ENCODE results near the gene CD8B2.
"Not testable (repeated sequence)": the region's sequence is repeated elsewhere in the genome, so short reads cannot be mapped to it uniquely, and the experiment has no call there.

Gene CD8B2

DNA sequence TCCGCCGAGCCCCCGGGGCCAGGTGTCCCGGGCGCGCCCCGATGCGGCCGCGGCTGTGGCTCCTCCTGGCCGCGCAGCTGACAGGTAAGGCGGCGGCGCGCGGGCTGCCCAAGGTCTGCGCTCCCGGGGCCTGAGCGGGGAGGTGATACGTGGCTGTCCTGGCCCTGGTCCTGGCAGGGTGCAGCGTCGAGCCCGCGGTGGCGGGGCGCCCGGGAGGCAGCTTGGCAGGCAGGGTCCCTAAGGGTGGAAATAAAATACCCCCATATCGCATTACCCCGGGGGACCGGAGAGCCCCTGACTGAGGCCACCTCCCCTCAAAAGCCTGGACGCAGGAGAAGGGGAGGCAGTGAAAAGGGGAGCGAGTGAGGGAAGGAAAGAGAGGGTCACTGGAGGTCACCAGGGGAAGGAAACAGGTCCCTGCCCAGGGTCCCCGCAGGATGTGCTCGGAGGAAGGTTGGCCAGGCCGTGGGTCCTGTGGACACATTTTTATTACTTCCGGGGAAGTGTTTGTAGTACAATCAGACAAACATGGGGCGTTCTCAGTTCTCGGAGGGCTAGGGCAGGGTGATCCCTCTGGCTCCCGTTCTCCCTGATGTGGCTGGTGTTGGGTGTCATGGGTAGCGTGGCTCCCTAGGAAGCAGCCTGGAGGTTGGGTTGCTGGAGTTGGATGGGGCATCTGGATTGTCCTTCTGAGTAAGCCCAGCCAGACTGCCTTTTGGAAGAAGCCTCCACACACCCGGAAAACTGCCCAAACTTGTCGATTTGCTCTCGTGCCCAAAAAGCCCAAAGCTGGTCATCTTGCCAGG is 425 bp downstream of the CD8B2 start:
- H3K27ac ChIP-seq (ENCODE audit: low read depth, low read length, poor library complexity, severe bottlenecking); H3K4me3 ChIP-seq (ENCODE audit: low read depth, low read length, poor library complexity, severe bottlenecking); H3K27me3 ChIP-seq (ENCODE audit: insufficient read depth, low read length); H3K79me2 ChIP-seq (ENCODE audit: insufficient read depth, low read length); H3K4me2 ChIP-seq (ENCODE audit: low read length); H3K36me3 ChIP-seq (ENCODE audit: insufficient read depth, low read length); H3K9me2 ChIP-seq (ENCODE audit: low read depth, low read length); H3K9ac ChIP-seq (ENCODE audit: low read length); H3F3A ChIP-seq (ENCODE audit: insufficient read depth, low read length); H4K20me1 ChIP-seq (ENCODE audit: insufficient read depth, low read length); H3K4me1 ChIP-seq (ENCODE audit: insufficient read depth, low read length, severe bottlenecking); H2AFZ ChIP-seq (ENCODE audit: low read length); H3K9me3 ChIP-seq (ENCODE audit: low read length): not testable (repeated sequence)

DNA sequence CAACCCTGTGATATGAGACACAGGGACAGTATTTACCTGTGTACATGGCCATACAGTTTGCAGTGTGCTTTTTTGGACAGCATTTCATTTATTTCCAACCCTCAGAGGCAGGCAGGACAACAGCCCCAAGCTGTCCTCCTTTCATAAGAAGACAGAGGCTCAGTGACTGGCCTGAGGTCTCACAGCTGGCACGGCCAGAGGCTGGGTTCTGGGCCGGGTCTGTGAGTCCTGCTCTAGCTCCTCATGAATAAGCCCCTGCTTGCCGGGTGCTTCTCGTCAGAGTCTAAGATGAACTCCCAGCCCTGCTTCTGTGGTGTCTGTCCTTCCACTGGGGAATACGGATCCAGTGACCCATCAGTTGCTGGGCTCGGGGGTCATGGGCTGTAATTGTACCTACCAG is 2.5 kb downstream of the CD8B2 start:
- H3K9me2 ChIP-seq (ENCODE audit: low read depth, low read length); H3K9ac ChIP-seq (ENCODE audit: low read length); H3K4me2 ChIP-seq (ENCODE audit: low read length); H4K20me1 ChIP-seq (ENCODE audit: insufficient read depth, low read length); H3F3A ChIP-seq (ENCODE audit: insufficient read depth, low read length); H3K27me3 ChIP-seq (ENCODE audit: insufficient read depth, low read length); H3K79me2 ChIP-seq (ENCODE audit: insufficient read depth, low read length); H3K36me3 ChIP-seq (ENCODE audit: insufficient read depth, low read length); H3K27ac ChIP-seq (ENCODE audit: low read depth, low read length, poor library complexity, severe bottlenecking); H2AFZ ChIP-seq (ENCODE audit: low read length); H3K4me1 ChIP-seq (ENCODE audit: insufficient read depth, low read length, severe bottlenecking); H3K4me3 ChIP-seq (ENCODE audit: low read depth, low read length, poor library complexity, severe bottlenecking); H3K9me3 ChIP-seq (ENCODE audit: low read length): not testable (repeated sequence)

DNA sequence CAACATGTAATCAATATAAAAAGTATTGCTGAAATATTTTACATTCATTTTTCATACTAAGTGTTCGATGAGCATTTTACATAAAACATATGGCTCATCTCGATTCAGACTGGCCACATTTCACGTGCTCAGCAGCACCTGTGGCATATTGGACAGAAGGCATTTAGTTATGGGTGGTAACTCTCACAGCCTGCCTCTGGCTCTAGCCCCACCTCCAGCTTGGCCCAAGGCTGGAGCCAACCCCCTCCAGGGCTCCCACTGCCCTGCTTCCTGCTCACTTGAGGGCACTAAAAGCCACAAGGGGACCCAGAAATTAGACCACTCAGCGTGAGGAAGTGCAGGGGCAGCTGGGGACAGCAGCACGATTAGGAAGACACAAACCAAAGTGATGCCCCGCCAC is 5.2 kb downstream of the CD8B2 start:
- not testable (repeated sequence) for H3K27ac ChIP-seq (ENCODE audit: low read depth, low read length, poor library complexity, severe bottlenecking); H3F3A ChIP-seq (ENCODE audit: insufficient read depth, low read length); H3K9ac ChIP-seq (ENCODE audit: low read length); H3K4me1 ChIP-seq (ENCODE audit: insufficient read depth, low read length, severe bottlenecking); H3K36me3 ChIP-seq (ENCODE audit: insufficient read depth, low read length); H3K79me2 ChIP-seq (ENCODE audit: insufficient read depth, low read length); H3K9me2 ChIP-seq (ENCODE audit: low read depth, low read length); H4K20me1 ChIP-seq (ENCODE audit: insufficient read depth, low read length); H3K27me3 ChIP-seq (ENCODE audit: insufficient read depth, low read length); H2AFZ ChIP-seq (ENCODE audit: low read length); H3K4me3 ChIP-seq (ENCODE audit: low read depth, low read length, poor library complexity, severe bottlenecking); H3K9me3 ChIP-seq (ENCODE audit: low read length); H3K4me2 ChIP-seq (ENCODE audit: low read length)

DNA sequence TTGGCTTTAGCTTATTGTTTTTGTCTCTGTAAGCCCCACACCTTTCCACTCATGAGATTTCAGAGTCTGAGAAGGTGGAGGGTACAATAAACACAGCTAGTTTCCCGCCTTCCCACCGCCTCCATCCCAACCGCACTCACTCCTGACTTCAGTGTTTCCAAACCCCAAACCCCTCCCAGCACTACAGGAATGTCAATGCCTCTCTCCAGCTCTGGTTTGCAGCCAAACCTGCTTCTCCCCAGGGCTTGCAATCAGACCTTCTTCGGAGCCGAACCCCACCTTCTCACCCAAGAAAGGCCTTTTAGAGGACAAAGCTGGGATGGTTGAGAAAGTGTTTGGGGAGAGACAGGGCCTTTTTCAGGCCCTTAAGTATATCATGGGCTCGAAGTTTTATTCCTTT is 5.7 kb downstream of the CD8B2 start:
- H3K9me2 ChIP-seq (ENCODE audit: low read depth, low read length); H3K27me3 ChIP-seq (ENCODE audit: insufficient read depth, low read length); H3K36me3 ChIP-seq (ENCODE audit: insufficient read depth, low read length); H3K4me2 ChIP-seq (ENCODE audit: low read length); H3K79me2 ChIP-seq (ENCODE audit: insufficient read depth, low read length); H2AFZ ChIP-seq (ENCODE audit: low read length); H3F3A ChIP-seq (ENCODE audit: insufficient read depth, low read length); H3K9me3 ChIP-seq (ENCODE audit: low read length); H3K4me1 ChIP-seq (ENCODE audit: insufficient read depth, low read length, severe bottlenecking); H4K20me1 ChIP-seq (ENCODE audit: insufficient read depth, low read length); H3K9ac ChIP-seq (ENCODE audit: low read length); H3K4me3 ChIP-seq (ENCODE audit: low read depth, low read length, poor library complexity, severe bottlenecking); H3K27ac ChIP-seq (ENCODE audit: low read depth, low read length, poor library complexity, severe bottlenecking): not testable (repeated sequence)

DNA sequence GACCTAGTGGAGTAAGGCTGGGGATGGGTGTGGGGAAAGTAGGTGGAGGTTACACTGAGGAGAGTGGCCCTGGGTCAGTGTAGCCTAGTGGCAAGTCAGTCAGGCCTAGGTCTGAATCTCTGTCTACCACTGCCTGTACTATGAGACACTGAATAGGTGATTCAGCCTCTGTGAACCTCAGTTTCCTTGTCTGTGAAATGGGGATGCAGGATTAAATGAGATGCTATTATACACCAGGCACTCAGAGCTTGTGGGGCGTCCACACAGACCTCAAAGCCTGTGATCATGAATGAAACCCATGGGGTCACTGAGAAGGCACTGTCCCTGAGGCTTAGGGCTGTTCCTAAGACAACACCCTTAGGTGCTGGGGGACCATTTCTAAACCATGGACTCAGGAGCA is 11.4 kb downstream of the CD8B2 start:
- H3K9me3 ChIP-seq (ENCODE audit: low read length); H3K4me1 ChIP-seq (ENCODE audit: insufficient read depth, low read length, severe bottlenecking); H3K4me2 ChIP-seq (ENCODE audit: low read length); H3K9ac ChIP-seq (ENCODE audit: low read length); H3K79me2 ChIP-seq (ENCODE audit: insufficient read depth, low read length); H3K9me2 ChIP-seq (ENCODE audit: low read depth, low read length); H3F3A ChIP-seq (ENCODE audit: insufficient read depth, low read length); H4K20me1 ChIP-seq (ENCODE audit: insufficient read depth, low read length); H3K27me3 ChIP-seq (ENCODE audit: insufficient read depth, low read length); H3K4me3 ChIP-seq (ENCODE audit: low read depth, low read length, poor library complexity, severe bottlenecking); H2AFZ ChIP-seq (ENCODE audit: low read length); H3K36me3 ChIP-seq (ENCODE audit: insufficient read depth, low read length): not testable (repeated sequence)
- H3K27ac ChIP-seq (ENCODE audit: low read depth, low read length, poor library complexity, severe bottlenecking): peak overlapping the region; percentile 64

DNA sequence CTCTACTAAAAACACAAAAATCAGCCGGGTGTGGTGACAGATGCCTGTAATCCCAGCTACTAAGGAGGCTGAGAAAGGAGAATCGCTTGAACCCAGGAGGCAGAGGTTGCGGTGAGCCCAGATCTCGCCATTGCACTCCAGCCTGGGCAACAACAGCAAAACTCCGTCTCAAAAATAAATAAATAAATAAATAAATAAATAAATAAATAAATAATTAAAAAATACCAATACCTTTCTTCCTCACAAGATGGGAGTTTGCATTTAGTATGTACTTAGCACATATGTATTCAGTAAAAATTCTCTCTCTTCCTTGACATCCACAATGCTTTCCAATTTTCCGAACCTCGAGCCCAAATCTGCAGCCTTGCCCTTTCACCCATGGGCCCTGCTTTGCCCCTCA is 13.2 kb downstream of the CD8B2 start:
- H2AFZ ChIP-seq (ENCODE audit: low read length): not testable (repeated sequence)

DNA sequence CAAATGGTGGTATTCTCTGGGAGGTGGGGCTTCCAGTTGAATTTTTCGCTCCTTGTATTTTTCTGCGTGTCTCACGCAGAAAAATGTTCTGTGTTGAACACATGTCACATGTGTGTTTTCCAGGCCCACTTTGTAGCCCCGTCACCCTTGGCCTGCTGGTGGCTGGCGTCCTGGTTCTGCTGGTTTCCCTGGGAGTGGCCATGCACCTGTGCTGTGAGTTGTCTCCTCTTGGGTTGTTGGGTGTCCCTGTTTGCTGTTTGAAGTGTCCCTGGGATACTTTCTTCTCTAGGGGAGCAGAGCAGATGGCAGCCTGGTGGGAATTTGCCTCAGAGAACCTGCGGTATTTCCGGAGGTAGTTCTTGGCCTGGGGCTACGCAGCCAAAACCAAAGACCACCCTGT is 15.2 kb downstream of the CD8B2 start:
- not testable (repeated sequence) for H3K27me3 ChIP-seq (ENCODE audit: insufficient read depth, low read length); H3K9ac ChIP-seq (ENCODE audit: low read length); H3K36me3 ChIP-seq (ENCODE audit: insufficient read depth, low read length); H3K9me2 ChIP-seq (ENCODE audit: low read depth, low read length); H4K20me1 ChIP-seq (ENCODE audit: insufficient read depth, low read length); H3K4me1 ChIP-seq (ENCODE audit: insufficient read depth, low read length, severe bottlenecking); H2AFZ ChIP-seq (ENCODE audit: low read length); H3K79me2 ChIP-seq (ENCODE audit: insufficient read depth, low read length); H3K4me3 ChIP-seq (ENCODE audit: low read depth, low read length, poor library complexity, severe bottlenecking); H3F3A ChIP-seq (ENCODE audit: insufficient read depth, low read length); H3K27ac ChIP-seq (ENCODE audit: low read depth, low read length, poor library complexity, severe bottlenecking); H3K4me2 ChIP-seq (ENCODE audit: low read length); H3K9me3 ChIP-seq (ENCODE audit: low read length)

More for the DNA sequence above, 13.2 kb downstream of the CD8B2 start:
- H3K4me1 ChIP-seq (ENCODE audit: insufficient read depth, low read length, severe bottlenecking); H3K79me2 ChIP-seq (ENCODE audit: insufficient read depth, low read length); H3K4me3 ChIP-seq (ENCODE audit: low read depth, low read length, poor library complexity, severe bottlenecking); H3K27ac ChIP-seq (ENCODE audit: low read depth, low read length, poor library complexity, severe bottlenecking); H3K9me3 ChIP-seq (ENCODE audit: low read length); H3K36me3 ChIP-seq (ENCODE audit: insufficient read depth, low read length); H3F3A ChIP-seq (ENCODE audit: insufficient read depth, low read length); H4K20me1 ChIP-seq (ENCODE audit: insufficient read depth, low read length); H3K9me2 ChIP-seq (ENCODE audit: low read depth, low read length); H3K4me2 ChIP-seq (ENCODE audit: low read length); H3K9ac ChIP-seq (ENCODE audit: low read length); H3K27me3 ChIP-seq (ENCODE audit: insufficient read depth, low read length): not testable (repeated sequence)

DNA sequence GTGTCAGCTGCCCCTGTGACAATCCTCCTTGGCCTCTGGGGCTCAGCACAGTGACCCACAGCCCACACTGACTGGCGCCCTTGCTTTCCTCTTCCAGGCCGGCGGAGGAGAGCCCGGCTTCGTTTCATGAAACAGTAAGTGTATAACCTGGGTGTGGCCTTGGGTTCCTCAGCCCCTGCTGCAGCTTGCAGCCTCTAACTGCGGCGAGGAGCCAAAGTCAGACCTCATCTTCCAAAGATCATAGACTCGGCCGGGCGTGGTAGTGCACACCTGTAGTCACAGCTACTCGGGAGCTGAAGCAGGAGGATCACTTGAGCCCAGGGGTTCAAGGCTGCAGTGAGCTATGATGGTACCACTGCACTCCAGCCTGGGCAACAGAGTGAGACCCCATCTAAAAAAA is 17.0 kb downstream of the CD8B2 start:
- H3K4me1 ChIP-seq (ENCODE audit: insufficient read depth, low read length, severe bottlenecking); H4K20me1 ChIP-seq (ENCODE audit: insufficient read depth, low read length); H3K9me3 ChIP-seq (ENCODE audit: low read length); H3K27me3 ChIP-seq (ENCODE audit: insufficient read depth, low read length); H3K4me3 ChIP-seq (ENCODE audit: low read depth, low read length, poor library complexity, severe bottlenecking); H2AFZ ChIP-seq (ENCODE audit: low read length); H3K79me2 ChIP-seq (ENCODE audit: insufficient read depth, low read length); H3K4me2 ChIP-seq (ENCODE audit: low read length); H3F3A ChIP-seq (ENCODE audit: insufficient read depth, low read length); H3K36me3 ChIP-seq (ENCODE audit: insufficient read depth, low read length); H3K9ac ChIP-seq (ENCODE audit: low read length); H3K9me2 ChIP-seq (ENCODE audit: low read depth, low read length): not testable (repeated sequence)
- H3K27ac ChIP-seq (ENCODE audit: low read depth, low read length, poor library complexity, severe bottlenecking): peak overlapping the region; percentile 23
